HCT116 (cell line): ENCODE results near the gene MYH11. TPM values are rescaled to one million over a fixed set of nuclear protein-coding genes. Genes with fewer than 3 reads are reported as not detected.

Experiments
- ATAC-seq: fragments of 200-7000 bp; cut with Tn5 transposase; 2 replicates; pipeline ENCODE4 v1.9.1; 2020; ENCODE audit warnings: mild to moderate bottlenecking, moderate library complexity
- BruUV-seq: library from RNA; stranded (reverse); fragments of 400-500 nt; replicated peaks from 2 replicates; lab custom pipeline; 2021; lab: Mats Ljungman, UMichigan
- CTCF ChIA-PET: fragments of 300-600 bp; sonication (Branson Sonifier 250); formaldehyde crosslinking; loops from one replicate; lab custom pipeline; 2021; ENCODE audit warnings: antibody characterized with exemption; lab: Charles Lee
- POLR2A ChIA-PET: fragments of 300-600, 350-600 bp; sonication (Branson Sonifier 250); formaldehyde crosslinking; loops from one replicate; lab custom pipeline; 2021; ENCODE audit warnings: antibody characterized with exemption; lab: Charles Lee
- RAD21 ChIA-PET, 2 experiments: fragments of 300-600 bp; sonication (Branson Sonifier 250); formaldehyde crosslinking; loops; one replicate each; lab custom pipeline; 2023; ENCODE audit warnings: low total read pairs in 2 of 2; ENCODE audit not compliant: uncharacterized antibody in 2 of 2, unreplicated experiment in 2 of 2, low non-redundant PET in 1 of 2; lab: Charles Lee
- DNase-seq: peaks from one replicate; pipeline ENCODE4 v3.0.0-alpha.2; 2010; ENCODE audit warnings: low read depth, low spot score
- H2AFZ ChIP-seq: fragments of 200-600 bp; shearing (Covaris generic), sonication (generic); 2 replicates; pipeline ENCODE4 v1.6.1; 2017; ENCODE audit warnings: low read depth, mixed run types, mixed read lengths, antibody characterized with exemption, low read length; ENCODE audit not compliant: poor library complexity, severe bottlenecking
- H3K27ac ChIP-seq: 2 replicates; pipeline ENCODE4 v1.5.1; 2012; ENCODE audit warnings: low read depth, low read length
- H3K27me3 ChIP-seq: fragments of 200-600 bp; sonication (generic); 2 replicates; pipeline ENCODE4 v1.6.1; 2016; ENCODE audit warnings: mixed run types, low read length, mixed read lengths; ENCODE audit not compliant: insufficient read depth
- H3K36me3 ChIP-seq, 2 experiments: fragments of 200-500 bp in 1 of 2; fragments of 200-600 bp in 1 of 2; sonication (Bioruptor generic) in 1 of 2; sonication (generic) in 1 of 2; 2 replicates each; pipeline versions ENCODE4 v1.5.1 to v1.6.1; 2014 to 2016; ENCODE audit warnings: low read length in 2 of 2, inconsistent platforms in 1 of 2, mixed read lengths in 1 of 2, mixed run types in 1 of 2; ENCODE audit not compliant: insufficient read depth in 2 of 2, control insufficient read depth in 1 of 2
- H3K4me1 ChIP-seq, 2 experiments: fragments of 200-600 bp in 1 of 2; sonication (generic) in 1 of 2; 2 replicates each; pipeline versions ENCODE4 v1.5.1 to v1.6.1; 2012 to 2017; ENCODE audit warnings: low read length in 2 of 2, inconsistent platforms in 1 of 2, mild to moderate bottlenecking in 1 of 2, mixed read lengths in 1 of 2, mixed run types in 1 of 2, moderate library complexity in 1 of 2; ENCODE audit not compliant: insufficient read depth in 2 of 2, control insufficient read depth in 1 of 2
- H3K4me2 ChIP-seq: fragments of 200-600 bp; sonication (generic); 2 replicates; pipeline ENCODE4 v1.6.1; 2017; ENCODE audit warnings: mixed run types, low read length, mixed read lengths
- H3K4me3 ChIP-seq, 2 experiments: fragments of 200-600 bp in 1 of 2; sonication (generic) in 1 of 2; replicated peaks in 1 of 2; 2 replicates each; pipeline ENCODE4 v1.5.1; 2011 to 2016; ENCODE audit warnings: low read length in 2 of 2, control low read depth in 1 of 2, low read depth in 1 of 2, mild to moderate bottlenecking in 1 of 2, mixed read lengths in 1 of 2, mixed run types in 1 of 2
- H3K79me2 ChIP-seq: fragments of 200-600 bp; sonication (generic); 2 replicates; pipeline ENCODE4 v1.6.1; 2017; ENCODE audit warnings: mild to moderate bottlenecking, mixed run types, low read length, moderate library complexity, mixed read lengths; ENCODE audit not compliant: insufficient read depth
- H3K9ac ChIP-seq: fragments of 200-600 bp; sonication (generic); 2 replicates; pipeline ENCODE4 v1.6.1; 2016; ENCODE audit warnings: low read length, mixed read lengths
- H3K9me2 ChIP-seq: fragments of 200-600 bp; sonication (generic), shearing (Covaris generic); 2 replicates; pipeline ENCODE4 v1.6.1; 2017; ENCODE audit warnings: mixed run types, mild to moderate bottlenecking, moderate library complexity; ENCODE audit not compliant: insufficient read depth
- H3K9me3 ChIP-seq, 2 experiments: fragments of 200-500 bp in 1 of 2; fragments of 200-600 bp in 1 of 2; sonication (Bioruptor generic) in 1 of 2; sonication (generic) in 1 of 2; 2 replicates each; pipeline ENCODE4 v1.6.1; 2014 to 2017; ENCODE audit warnings: low read length in 2 of 2, mixed read lengths in 2 of 2, inconsistent platforms in 1 of 2, low read depth in 1 of 2, mild to moderate bottlenecking in 1 of 2, mixed run types in 1 of 2, moderate library complexity in 1 of 2; ENCODE audit not compliant: control insufficient read depth in 1 of 2, insufficient read depth in 1 of 2
- H4K20me1 ChIP-seq: fragments of 200-600 bp; sonication (generic), shearing (Covaris generic); 2 replicates; pipeline ENCODE4 v1.6.1; 2017; ENCODE audit warnings: mixed run types, mild to moderate bottlenecking, moderate library complexity; ENCODE audit not compliant: insufficient read depth
- CBX3 ChIP-seq: IDR thresholded peaks from 2 replicates; pipeline ENCODE4 v1.6.1; 2012; ENCODE audit warnings: low read depth
- CEBPB ChIP-seq: IDR thresholded peaks from 2 replicates; pipeline ENCODE4 v1.6.1; 2012; ENCODE audit warnings: low read depth
- EGR1 ChIP-seq: IDR thresholded peaks from 2 replicates; pipeline ENCODE4 v1.6.1; 2012; ENCODE audit warnings: low read depth
- ELF1 ChIP-seq: IDR thresholded peaks from 2 replicates; pipeline ENCODE4 v1.6.1; 2012; ENCODE audit warnings: low read depth, borderline replicate concordance
- EZH2phosphoT487 ChIP-seq: fragments of 200-600 bp; IDR thresholded peaks from 2 replicates; pipeline ENCODE4 v1.6.1; 2018; ENCODE audit warnings: antibody characterized with exemption, borderline replicate concordance
- FOSL1 ChIP-seq: IDR thresholded peaks from 2 replicates; pipeline ENCODE4 v1.6.1; 2012; ENCODE audit warnings: low read depth
- POLR2A ChIP-seq: IDR thresholded peaks from 2 replicates; pipeline ENCODE4 v1.7.0; 2011; ENCODE audit warnings: borderline replicate concordance; ENCODE audit not compliant: insufficient read depth, insufficient read length; ENCODE audit errors: extremely low read depth
- POLR2AphosphoS5 ChIP-seq: IDR thresholded peaks from 2 replicates; pipeline ENCODE4 v1.6.1; 2011; ENCODE audit warnings: mild to moderate bottlenecking, low read depth, low read length, moderate library complexity
- RAD21 ChIP-seq: IDR thresholded peaks from 2 replicates; pipeline ENCODE4 v1.6.1; 2012; ENCODE audit warnings: low read depth, mild to moderate bottlenecking
- REST ChIP-seq: IDR thresholded peaks from 2 replicates; pipeline ENCODE4 v1.6.1; 2012; ENCODE audit warnings: low read depth
- SIN3A ChIP-seq: IDR thresholded peaks from 2 replicates; pipeline ENCODE4 v1.6.1; 2012; ENCODE audit warnings: low read depth
- TCF7L2 ChIP-seq: IDR thresholded peaks from 2 replicates; pipeline ENCODE4 v1.7.0; 2011; ENCODE audit warnings: borderline replicate concordance, inconsistent platforms; ENCODE audit not compliant: insufficient read depth, insufficient read length; ENCODE audit errors: extremely low read depth
- YY1 ChIP-seq: IDR thresholded peaks from 2 replicates; pipeline ENCODE4 v1.6.1; 2011; ENCODE audit warnings: low read length, low read depth, moderate library complexity, mild to moderate bottlenecking; ENCODE audit not compliant: insufficient replicate concordance; ENCODE audit errors: extremely low read depth
- ZBTB33 ChIP-seq: IDR thresholded peaks from 2 replicates; pipeline ENCODE4 v1.6.1; 2011; ENCODE audit warnings: mild to moderate bottlenecking, low read length, moderate library complexity; ENCODE audit not compliant: insufficient replicate concordance; ENCODE audit errors: extremely low read depth
- ZNF274 ChIP-seq: fragments of 200-500 bp; sonication (Bioruptor generic); IDR thresholded peaks from 2 replicates; pipeline ENCODE4 v1.6.1; 2014; ENCODE audit warnings: mild to moderate bottlenecking, low read depth, low read length, inconsistent platforms
- intact Hi-C: fragments of 100-400 bp; cut with micrococcal nuclease; formaldehyde crosslinking; loops from 2 replicates; pipeline ENCODE4 v1.10.0; 2022
- total RNA-seq: library from RNA; stranded (reverse); gene quantifications from one replicate; pipeline ENCODE4 v1.2.1, GENCODE V29; 2021; ENCODE audit not compliant: unreplicated experiment
- TF ChIP-seq, protein P1 (sequence below): IDR thresholded peaks from 2 replicates; pipeline ENCODE4 v1.6.1; 2012

The MYH11 gene
- total RNA-seq, 1 experiment from 2014 or later = 0.61 TPM

GRCh38 chr16:15810949-15811348 is 45.9 kb downstream of the MYH11 start:
- ChIA-PET CTCF (no interaction called here), RAD21 (no interaction called here), POLR2A (no interaction called here)
- DNase-seq (no peak), ATAC-seq (no peak)
- Histone ChIP-seq H4K20me1 (no peaks in the 10 kb centered on the region), H3K4me2 (no peak overlapping the region), H3K9me2 (no peaks in the 10 kb centered on the region), H3K9ac (no peak overlapping the region), H3K4me1 (no peaks in the 10 kb centered on the region), H3K4me3 (no peak overlapping the region), H3K36me3 (no peaks in the 10 kb centered on the region), H2AFZ (no peak overlapping the region), H3K79me2 (no peaks in the 10 kb centered on the region), H3K27me3 (no peaks in the 10 kb centered on the region), H3K27ac (no peak overlapping the region), H3K9me3 (peaks cover 1 to 7% of the 10 kb centered on the region in 2 experiments; a peak in 2 of 4 replicates)
- intact Hi-C loops = no loop called here
- no TSS peak for BruUV-seq
- TF ChIP-seq YY1 (no peak), FOSL1 (no peak), RAD21 (no peak), TCF7L2 (no peak), EGR1 (no peak), ELF1 (no peak), CEBPB (no peak), SIN3A (no peak), REST (no peak), POLR2AphosphoS5 (no peak), EZH2phosphoT487 (no peak), ZNF274 (no peak), ZBTB33 (no peak), CBX3 (no peak), POLR2A (no peak)
- TF ChIP-seq, protein P1, sequence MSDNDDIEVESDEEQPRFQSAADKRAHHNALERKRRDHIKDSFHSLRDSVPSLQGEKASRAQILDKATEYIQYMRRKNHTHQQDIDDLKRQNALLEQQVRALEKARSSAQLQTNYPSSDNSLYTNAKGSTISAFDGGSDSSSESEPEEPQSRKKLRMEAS = no peak
